Parathyroid adenoma (tissue), 2 donors: ENCODE results near the gene NDUFB6.

Experiments
- H2AFZ ChIP-seq: fragments of 300-600 bp; sonication (generic); one replicate; pipeline ENCODE4 v1.7.0; 2017; ENCODE audit warnings: antibody characterized with exemption, mild to moderate bottlenecking
- H3K27ac ChIP-seq: fragments of 300-600 bp; sonication (generic); one replicate; pipeline ENCODE4 v1.7.0; 2017
- H3K27me3 ChIP-seq: fragments of 300-600 bp; sonication (generic); one replicate; pipeline ENCODE4 v1.7.0; 2017; ENCODE audit warnings: low read length; ENCODE audit not compliant: control insufficient read depth, insufficient read depth
- H3K36me3 ChIP-seq: fragments of 300-600 bp; sonication (generic); one replicate; pipeline ENCODE4 v1.7.0; 2017; ENCODE audit warnings: low read length; ENCODE audit not compliant: control insufficient read depth, insufficient read depth
- H3K4me1 ChIP-seq: fragments of 300-600 bp; sonication (generic); one replicate; pipeline ENCODE4 v1.7.0; 2017; ENCODE audit warnings: control low read depth
- H3K4me2 ChIP-seq: fragments of 300-600 bp; sonication (generic); one replicate; pipeline ENCODE4 v1.7.0; 2017; ENCODE audit warnings: low read length
- H3K4me3 ChIP-seq: fragments of 300-600 bp; sonication (generic); one replicate; pipeline ENCODE4 v1.7.0; 2017; ENCODE audit warnings: low read depth, low read length
- H3K79me2 ChIP-seq: fragments of 300-600 bp; sonication (generic); one replicate; pipeline ENCODE4 v1.7.0; 2017; ENCODE audit warnings: control low read depth
- H3K9ac ChIP-seq: fragments of 300-600 bp; sonication (generic); one replicate; pipeline ENCODE4 v1.7.0; 2017; ENCODE audit warnings: mild to moderate bottlenecking
- H3K9me3 ChIP-seq: fragments of 300-600 bp; sonication (generic); one replicate; pipeline ENCODE4 v1.7.0; 2017; ENCODE audit warnings: low read length; ENCODE audit not compliant: control insufficient read depth
- TF ChIP-seq, protein P1 (sequence below): fragments of 300-600 bp; sonication (generic); IDR thresholded peaks from one replicate; pipeline ENCODE4 v1.7.0; 2017; ENCODE audit warnings: antibody characterized with exemption, mild to moderate bottlenecking
- donor health status: primary hyperparathyroidism.

Gene NDUFB6

DNA sequence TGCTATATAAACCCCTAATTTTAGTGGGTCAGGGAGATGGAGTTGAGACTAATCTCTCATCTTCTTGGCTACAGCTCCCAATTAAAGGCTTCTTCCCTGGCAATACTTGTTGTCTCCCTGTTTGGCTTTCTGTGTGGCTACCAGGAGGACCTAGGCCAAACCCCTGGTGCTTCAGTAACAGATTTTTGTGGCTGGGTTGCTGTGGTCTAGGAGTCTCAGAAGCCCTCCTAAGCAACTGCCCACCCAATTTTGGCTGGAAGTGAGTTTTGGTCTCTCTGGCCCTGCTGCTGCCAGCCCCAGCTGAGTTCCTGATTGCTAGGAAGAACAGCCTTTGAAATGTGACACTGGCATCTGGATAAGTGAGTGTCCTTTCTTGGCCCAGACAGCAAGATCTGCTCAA is 56.7 kb downstream of the NDUFB6 start:
- no peak overlapping the region for H3K27ac ChIP-seq
- H3K9me3 ChIP-seq = no peaks in the 10 kb centered on the region
- H3K79me2 ChIP-seq = no peaks in the 10 kb centered on the region
- H2AFZ ChIP-seq = no peak overlapping the region
- TF ChIP-seq, protein P1, sequence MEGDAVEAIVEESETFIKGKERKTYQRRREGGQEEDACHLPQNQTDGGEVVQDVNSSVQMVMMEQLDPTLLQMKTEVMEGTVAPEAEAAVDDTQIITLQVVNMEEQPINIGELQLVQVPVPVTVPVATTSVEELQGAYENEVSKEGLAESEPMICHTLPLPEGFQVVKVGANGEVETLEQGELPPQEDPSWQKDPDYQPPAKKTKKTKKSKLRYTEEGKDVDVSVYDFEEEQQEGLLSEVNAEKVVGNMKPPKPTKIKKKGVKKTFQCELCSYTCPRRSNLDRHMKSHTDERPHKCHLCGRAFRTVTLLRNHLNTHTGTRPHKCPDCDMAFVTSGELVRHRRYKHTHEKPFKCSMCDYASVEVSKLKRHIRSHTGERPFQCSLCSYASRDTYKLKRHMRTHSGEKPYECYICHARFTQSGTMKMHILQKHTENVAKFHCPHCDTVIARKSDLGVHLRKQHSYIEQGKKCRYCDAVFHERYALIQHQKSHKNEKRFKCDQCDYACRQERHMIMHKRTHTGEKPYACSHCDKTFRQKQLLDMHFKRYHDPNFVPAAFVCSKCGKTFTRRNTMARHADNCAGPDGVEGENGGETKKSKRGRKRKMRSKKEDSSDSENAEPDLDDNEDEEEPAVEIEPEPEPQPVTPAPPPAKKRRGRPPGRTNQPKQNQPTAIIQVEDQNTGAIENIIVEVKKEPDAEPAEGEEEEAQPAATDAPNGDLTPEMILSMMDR = no peak
- no peaks in the 10 kb centered on the region for H3K36me3 ChIP-seq
- no peak overlapping the region for H3K4me2 ChIP-seq
- H3K4me1 ChIP-seq = no peaks in the 10 kb centered on the region
- H3K9ac ChIP-seq = no peak overlapping the region
- no peaks in the 10 kb centered on the region for H3K27me3 ChIP-seq
- no peak overlapping the region for H3K4me3 ChIP-seq

GRCh38 chr9:32508728-32509127 is 64.2 kb downstream of the NDUFB6 start:
- H3K27me3 ChIP-seq = no peaks in the 10 kb centered on the region
- no peak overlapping the region for H3K4me3 ChIP-seq
- H3K36me3 ChIP-seq = no peaks in the 10 kb centered on the region
- no peak overlapping the region for H3K9ac ChIP-seq
- H3K79me2 ChIP-seq = no peaks in the 10 kb centered on the region
- H3K9me3 ChIP-seq = no peaks in the 10 kb centered on the region
- H2AFZ ChIP-seq = no peak overlapping the region
- H3K4me1 ChIP-seq = no peaks in the 10 kb centered on the region
- H3K27ac ChIP-seq = no peak overlapping the region
- H3K4me2 ChIP-seq = no peak overlapping the region
- TF ChIP-seq, protein P1 = no peak

- TF ChIP-seq, protein P1 = no peak
- Histone ChIP-seq H3K36me3 (no peaks in the 10 kb centered on the region), H3K27ac (no peak overlapping the region), H3K27me3 (no peaks in the 10 kb centered on the region), H3K4me1 (no peaks in the 10 kb centered on the region), H3K4me3 (no peak overlapping the region), H3K79me2 (no peaks in the 10 kb centered on the region), H3K4me2 (no peak overlapping the region), H3K9ac (no peak overlapping the region), H2AFZ (no peak overlapping the region), H3K9me3 (no peaks in the 10 kb centered on the region)
Observed at GRCh38 chr9:32503008-32503407, 70.0 kb downstream of the NDUFB6 start.
